Measurements from ENCODE around the gene ZNF695.

The ZNF695 gene

DNA sequence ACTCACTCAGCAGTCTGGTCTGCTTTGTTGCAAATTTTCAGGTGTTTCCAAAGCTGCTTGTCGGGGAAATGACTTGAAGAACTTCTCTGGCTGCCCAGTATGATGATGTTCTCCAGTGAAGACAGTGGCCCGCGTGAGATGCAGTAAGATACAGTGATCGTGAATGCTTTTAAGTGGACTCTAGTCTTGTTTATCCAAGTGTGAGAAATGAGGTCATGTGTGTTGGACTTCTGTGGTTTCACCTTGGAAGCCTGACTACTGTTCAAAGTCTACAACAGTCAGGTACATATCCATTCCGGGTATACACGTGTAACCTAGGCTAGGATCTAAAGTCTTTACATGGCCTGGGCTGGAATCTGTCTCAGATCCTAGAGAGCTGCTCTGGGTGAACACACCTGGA is 29.1 kb downstream of the ZNF695 start:
- TF ChIP-seq, protein P1, sequence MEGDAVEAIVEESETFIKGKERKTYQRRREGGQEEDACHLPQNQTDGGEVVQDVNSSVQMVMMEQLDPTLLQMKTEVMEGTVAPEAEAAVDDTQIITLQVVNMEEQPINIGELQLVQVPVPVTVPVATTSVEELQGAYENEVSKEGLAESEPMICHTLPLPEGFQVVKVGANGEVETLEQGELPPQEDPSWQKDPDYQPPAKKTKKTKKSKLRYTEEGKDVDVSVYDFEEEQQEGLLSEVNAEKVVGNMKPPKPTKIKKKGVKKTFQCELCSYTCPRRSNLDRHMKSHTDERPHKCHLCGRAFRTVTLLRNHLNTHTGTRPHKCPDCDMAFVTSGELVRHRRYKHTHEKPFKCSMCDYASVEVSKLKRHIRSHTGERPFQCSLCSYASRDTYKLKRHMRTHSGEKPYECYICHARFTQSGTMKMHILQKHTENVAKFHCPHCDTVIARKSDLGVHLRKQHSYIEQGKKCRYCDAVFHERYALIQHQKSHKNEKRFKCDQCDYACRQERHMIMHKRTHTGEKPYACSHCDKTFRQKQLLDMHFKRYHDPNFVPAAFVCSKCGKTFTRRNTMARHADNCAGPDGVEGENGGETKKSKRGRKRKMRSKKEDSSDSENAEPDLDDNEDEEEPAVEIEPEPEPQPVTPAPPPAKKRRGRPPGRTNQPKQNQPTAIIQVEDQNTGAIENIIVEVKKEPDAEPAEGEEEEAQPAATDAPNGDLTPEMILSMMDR (IDR thresholded peaks at IDR 0.05; ENCODE audit: low read depth, low read length) = no peak
- H3K4me3 ChIP-seq (ENCODE audit: low read depth, low read length) = no peak overlapping the region

DNA sequence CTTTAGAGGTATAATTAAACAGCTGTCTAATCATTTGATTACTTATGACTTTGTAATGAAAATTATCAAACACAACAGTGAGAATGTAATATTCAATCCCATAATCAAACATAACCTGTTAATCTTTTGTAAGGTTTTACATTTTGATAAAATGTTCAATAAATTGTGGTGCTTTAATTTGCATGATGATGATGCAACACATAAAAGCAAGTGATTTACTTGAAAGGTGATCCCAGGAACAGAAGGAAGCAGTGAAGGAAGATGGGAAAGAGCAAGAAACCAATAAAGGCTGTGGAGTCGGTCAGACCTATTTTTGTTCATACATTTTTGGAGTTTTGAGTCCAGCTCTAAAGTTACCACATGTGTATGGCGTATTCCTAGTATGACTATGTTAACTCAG is 29.6 kb downstream of the ZNF695 start:
- TF ChIP-seq, protein P1 (IDR thresholded peaks at IDR 0.05; ENCODE audit: low read depth, low read length) = no peak
- H3K4me3 ChIP-seq (ENCODE audit: low read depth, low read length) = no peak overlapping the region

DNA sequence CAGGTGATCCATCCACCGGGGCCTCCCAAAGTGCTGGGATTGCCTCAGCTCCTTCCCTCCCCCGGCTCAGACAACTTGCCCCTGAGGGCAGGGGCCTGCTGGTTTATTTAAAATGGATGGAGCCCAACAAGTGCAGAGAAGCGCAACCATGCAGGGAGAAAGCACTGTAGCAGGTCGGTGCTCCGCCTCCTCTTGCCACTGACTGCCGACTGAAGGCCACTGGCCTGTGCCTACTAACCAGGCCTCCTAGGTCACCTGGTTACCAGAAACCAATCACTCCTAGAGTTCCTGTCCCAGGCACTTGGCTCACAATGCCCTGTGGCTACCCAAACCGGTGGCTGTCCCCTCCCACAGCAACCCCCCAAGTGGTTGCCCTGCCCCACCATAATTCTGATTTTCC is 35.9 kb downstream of the ZNF695 start:
- TF ChIP-seq, protein P1 (IDR thresholded peaks at IDR 0.05; ENCODE audit: low read depth, low read length) = no peak
- H3K4me3 ChIP-seq (ENCODE audit: low read depth, low read length) = no peak overlapping the region

DNA sequence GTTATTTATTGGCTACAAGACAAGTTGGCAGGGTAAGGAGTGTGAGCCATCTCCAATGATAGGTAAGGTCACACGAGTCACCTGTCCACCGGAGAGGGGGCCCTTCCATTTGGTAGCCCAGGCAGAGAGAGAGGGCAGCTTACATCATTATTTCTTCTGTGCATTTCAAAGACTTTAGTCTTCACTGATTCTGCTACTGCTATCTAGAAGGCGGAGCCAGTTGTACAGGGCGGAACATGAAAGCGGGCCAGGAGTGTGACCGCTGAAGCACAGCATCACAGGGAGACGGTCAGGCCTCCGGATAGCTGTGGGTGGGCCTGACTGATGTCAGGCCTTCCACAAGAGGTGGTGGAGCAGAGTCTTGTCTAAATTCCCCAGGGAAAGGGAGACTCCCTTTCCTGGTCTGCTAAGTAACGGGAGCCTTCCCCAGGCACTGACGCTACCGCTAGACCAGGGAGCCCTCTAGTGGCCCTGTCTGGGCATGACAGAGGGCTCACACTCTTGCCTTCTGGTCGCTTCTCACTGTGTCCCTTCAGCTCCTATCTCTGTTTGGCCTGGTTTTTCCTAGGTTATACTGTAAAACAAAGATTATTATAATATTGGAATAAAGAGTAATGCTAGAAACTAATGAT is 36.7 kb downstream of the ZNF695 start:
- H3K4me3 ChIP-seq (ENCODE audit: low read depth, low read length) = no peak overlapping the region
- TF ChIP-seq, protein P1 (IDR thresholded peaks at IDR 0.05; ENCODE audit: low read depth, low read length) = peak; percentile 71

DNA sequence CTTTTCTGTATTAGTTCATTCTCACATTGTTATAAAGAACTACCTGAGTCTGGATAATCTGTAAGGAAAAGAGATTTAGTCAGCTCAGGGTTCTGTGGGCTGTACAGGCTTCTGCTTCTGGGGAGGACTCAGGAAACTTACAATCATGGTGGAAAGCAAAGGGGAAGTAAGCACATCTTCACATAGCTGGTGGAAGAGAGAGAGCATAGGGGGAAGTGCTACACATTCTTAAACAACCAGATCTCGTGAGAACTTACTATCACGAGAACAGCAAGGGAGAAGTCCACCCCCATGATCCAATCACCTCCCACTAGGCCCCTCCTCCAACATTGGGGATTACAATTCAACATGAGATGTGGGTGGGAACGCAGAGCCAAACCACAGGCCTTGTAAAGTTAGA is 38.2 kb downstream of the ZNF695 start:
- TF ChIP-seq, protein P1 (IDR thresholded peaks at IDR 0.05; ENCODE audit: low read depth, low read length) = no peak
- H3K4me3 ChIP-seq (ENCODE audit: low read depth, low read length) = no peak overlapping the region

DNA sequence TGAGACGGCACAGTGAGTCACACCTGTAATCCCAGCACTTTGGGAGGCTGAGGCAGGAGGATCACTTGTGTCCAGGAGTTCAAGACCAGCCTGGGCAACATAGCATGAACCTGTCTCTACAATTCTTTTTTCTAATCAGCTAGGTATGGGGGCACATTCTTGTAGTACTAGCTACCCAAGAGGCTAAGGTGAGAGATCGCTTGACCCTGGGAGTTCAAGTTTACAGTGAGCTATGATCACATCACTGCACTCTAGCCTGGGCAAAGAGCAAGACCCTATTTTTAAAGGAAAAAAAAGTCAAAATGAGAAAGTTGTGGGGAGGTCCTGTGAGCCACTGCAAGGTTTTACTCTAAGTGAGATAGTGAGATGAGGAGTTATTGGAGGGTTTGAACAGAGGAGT is 41.4 kb downstream of the ZNF695 start:
- TF ChIP-seq, protein P1 (IDR thresholded peaks at IDR 0.05; ENCODE audit: low read depth, low read length) = no peak
- no peak overlapping the region for H3K4me3 ChIP-seq (ENCODE audit: low read depth, low read length)

DNA sequence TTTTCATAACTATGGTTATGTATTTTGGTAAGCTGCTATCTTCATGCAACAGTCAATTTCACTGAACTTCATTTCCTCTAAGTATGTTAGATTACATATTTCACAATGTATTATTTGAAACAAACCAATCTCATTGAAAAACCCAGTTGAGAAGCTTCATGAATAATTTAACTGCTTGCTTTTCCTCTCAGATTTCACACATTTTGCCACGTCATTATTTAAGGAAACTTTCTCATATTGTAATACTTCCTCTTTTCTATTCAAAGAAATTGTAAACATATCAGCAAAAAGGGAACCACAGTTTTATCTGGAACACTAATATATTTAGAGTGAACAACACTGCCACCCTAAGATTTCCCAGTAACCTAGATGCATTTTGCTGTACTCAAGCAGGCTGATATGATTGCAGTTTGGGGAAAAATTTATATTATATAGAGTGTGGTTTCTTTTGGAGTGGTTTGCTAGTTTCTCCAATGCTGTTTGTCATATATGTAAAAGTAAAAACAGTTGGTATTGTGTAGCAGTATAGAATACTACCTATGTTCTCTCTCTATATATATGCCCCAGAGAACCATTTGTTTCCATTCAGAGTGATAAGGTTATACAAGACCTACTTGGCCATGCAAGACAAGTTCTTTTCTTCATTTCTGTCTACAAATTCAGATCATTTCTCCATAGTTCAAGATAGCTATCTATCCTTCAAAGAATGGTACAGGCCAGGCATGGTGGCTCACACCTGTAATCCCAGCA is 47.7 kb downstream of the ZNF695 start:
- TF ChIP-seq, protein P1 (IDR thresholded peaks at IDR 0.05; ENCODE audit: low read depth, low read length) = no peak
- no peak overlapping the region for H3K4me3 ChIP-seq (ENCODE audit: low read depth, low read length)
